HG02938 (cell line): ENCODE results near the gene ZBTB14.

Source experiments
- ATAC-seq: cut with Tn5 transposase; IDR thresholded peaks from one replicate; pipeline ENCODE4 v1.9.1; 2021; ENCODE audit warnings: mild to moderate bottlenecking, moderate library complexity; ENCODE audit not compliant: unreplicated experiment

The ZBTB14 gene

DNA sequence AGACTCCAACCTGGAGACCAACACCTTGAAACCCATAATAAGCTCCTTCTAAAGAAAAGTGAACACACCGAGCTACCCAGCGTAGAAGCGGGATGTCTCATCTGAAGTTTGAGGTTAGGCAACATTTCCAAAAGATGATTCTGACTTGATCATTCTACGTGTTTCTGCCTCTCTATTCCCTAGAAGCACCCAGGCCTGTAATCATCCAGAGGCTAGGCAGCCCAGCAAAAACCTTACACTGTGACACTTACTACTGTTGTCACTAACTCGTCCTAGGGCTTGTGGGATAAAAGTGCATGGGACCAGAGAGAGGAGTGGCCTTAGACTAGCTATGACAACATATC, 1.4 kb downstream of the ZBTB14 start:
- ATAC-seq = peak; percentile 1

DNA sequence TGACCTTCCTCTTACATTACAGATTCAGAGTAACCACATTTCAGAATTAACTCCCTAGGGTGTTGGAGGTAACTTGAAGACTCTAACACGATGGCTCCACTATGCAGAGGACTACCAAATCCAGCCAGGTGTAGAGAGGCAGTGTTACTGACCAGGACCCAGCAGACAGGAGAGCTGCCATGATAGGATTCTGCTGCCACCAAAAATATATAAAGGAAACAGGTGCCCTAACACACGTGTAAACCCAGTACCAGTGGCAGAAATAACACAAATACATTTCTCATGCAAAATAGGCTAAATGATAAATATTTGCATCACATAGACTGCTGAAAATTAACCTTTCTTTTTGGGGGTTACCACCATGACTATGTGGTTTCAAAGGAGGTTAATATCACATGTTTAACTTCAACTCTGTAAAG, 7.0 kb downstream of the ZBTB14 start:
- ATAC-seq = peak; percentile 66

DNA sequence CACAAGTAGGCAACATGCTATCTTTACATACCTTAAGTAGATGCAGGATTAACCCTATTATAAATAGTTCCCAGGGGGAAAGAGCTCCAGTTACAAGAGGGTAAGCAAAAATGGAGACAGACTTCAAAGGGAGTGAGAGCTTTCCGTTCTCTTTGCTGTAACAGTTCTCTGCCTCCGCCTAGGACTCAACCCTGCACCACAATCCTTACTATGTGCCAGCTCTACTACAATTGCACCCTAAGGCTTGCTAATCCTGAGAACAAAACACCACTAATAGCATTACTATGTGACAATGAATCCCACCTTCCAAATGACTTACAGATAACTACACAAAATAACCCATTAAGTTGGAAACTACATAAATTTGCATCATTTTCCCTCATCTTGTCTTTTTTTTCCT, 7.7 kb downstream of the ZBTB14 start:
- ATAC-seq = no peak

DNA sequence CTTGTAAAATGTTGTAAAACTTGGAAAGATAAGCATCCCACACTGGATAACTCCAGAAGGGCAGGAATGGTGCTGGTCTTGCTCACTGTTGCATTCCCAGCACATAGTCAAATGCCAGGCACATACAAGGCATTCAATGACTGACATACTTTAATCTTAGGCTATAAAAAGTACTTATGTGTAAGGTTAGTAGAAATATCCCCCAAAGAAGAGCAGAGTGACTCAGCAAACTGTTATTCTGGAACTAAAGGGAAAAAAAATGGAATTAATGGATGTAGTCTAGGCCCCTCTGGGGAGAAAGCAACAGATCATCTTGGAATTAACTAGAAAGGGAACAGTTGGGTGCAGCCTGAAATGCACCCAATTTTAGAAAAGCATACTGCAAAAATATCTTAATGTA, 9.0 kb downstream of the ZBTB14 start:
- no peak for ATAC-seq

DNA sequence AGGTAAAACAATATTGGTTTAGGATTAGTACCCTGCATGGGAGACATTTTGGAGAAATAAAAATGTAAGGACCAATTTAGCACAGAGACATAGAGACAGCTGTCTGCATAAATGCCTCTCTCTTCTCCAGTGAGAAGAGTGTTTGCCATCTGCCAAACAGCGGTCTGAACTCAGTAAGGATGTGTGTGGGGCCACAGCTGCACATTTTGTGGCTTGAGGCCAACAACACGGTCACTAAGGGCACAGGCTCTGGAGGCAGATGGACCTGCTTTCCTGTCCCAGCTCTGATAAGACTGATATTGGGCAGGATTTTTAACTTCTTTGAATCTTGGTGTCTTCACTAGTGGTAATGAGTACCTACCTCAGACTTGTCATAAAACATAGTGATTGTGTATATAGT, 10.2 kb downstream of the ZBTB14 start:
- ATAC-seq = no peak

DNA sequence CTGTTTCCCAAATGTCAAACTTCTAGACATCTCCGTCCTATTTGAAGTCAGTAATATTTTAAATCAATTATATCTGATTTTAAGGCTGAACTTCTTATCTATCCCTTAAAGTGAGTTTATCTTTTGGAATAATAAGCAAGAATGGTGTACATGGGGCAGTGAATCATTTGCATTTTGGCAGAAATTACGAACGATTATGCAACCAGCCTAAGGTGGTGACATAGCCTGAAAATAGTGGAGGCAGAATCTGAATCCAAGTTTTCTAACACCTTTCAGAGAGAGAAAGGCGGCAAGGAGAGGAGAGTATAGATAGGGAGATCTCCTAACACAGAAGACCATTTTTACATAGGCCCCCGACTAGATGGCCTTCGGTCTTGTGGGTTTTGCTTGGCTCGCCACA, 10.7 kb downstream of the ZBTB14 start:
- ATAC-seq = no peak

DNA sequence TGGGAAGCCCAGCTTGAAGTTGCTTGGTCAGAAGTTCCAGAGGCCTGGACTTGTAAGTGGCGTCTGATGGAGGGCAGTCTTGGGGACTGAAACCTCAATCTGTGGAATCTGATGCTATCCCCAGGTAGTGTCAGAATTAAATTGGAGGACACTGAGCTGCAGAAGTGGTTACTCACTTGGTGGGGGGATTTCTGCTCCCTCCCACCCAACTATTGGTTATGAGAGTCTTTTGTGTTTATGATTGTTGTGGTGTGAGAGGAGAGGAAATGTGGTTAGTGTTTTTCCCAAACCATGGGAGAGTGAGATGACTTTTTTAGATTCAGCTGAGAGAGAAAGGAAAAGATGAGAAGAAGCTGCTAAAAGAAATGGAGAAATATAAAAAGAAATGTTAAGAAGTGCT, 12.8 kb downstream of the ZBTB14 start:
- ATAC-seq = no peak

DNA sequence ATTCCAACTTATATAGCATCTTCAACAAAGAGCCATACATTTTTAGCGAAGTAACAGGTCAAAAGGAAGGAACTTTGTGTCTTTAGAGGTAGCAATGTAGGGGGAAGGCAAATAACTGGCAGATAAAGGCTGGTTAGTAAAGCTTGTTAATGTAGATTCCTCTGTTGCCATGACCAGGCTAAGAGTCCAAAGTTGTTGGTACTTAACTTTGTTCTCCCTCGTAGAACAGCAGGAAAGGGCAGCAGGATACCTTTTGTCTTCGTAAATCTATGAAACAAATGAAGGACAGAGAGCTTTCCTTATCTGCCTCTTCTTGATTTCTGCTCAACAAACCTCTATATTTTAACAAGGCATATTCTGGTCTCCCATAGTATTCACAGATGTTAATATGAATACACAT, 18.6 kb downstream of the ZBTB14 start:
- ATAC-seq = no peak

DNA sequence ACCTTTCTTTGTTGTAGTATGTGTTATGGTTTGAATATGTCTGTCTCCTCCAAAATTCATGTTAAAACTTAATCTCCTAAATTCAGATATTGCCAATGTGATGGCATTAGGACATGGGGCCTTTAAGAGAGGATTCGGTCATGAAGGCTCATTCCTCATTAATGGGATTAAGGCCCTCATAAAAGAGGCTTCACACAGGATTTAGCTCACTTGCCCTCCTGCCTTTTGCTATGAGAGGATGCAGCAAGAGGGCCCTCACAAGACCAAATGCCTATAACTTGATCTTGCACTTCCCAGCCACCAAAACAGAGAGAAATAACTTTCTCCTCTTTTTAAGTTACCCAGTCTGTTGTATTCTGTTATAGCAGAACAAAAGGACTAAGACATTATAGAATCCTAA, 19.7 kb downstream of the ZBTB14 start:
- no peak for ATAC-seq

DNA sequence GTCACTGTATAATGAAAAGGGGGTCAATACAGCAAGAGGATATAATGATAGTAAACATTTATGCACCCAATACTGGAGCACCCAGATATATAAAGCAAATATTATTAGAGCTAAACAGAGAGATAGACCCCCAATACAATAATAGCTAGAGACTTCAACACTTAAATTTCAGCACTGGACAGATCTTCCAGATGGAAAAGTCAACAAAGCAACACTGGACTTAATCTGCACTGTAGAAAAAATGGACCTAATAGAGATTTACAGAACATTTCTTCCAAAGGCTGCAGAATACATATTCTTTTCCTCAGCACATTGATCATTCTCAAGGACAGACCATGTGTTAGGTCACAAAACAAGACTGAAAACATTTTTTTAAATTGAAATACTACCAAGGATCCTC, 26.7 kb downstream of the ZBTB14 start:
- ATAC-seq = no peak

DNA sequence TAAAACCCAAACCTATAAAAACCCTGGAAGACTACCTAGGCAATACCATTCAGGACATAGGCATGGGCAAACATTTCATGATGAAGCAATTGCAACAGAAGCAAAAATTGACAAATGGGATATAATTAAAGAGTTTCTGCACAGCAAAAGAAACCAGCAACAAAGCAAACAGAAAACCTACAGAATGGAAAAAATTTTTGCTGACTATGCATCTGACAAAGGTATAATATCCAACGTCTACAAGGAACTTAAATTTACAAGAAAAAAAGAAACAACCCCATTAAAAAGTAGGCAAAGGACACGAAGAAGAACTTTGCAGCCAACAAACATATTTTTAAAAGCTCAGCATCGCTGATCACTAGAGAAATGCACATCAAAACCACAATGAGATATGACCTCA, 28.8 kb downstream of the ZBTB14 start:
- no peak for ATAC-seq

DNA sequence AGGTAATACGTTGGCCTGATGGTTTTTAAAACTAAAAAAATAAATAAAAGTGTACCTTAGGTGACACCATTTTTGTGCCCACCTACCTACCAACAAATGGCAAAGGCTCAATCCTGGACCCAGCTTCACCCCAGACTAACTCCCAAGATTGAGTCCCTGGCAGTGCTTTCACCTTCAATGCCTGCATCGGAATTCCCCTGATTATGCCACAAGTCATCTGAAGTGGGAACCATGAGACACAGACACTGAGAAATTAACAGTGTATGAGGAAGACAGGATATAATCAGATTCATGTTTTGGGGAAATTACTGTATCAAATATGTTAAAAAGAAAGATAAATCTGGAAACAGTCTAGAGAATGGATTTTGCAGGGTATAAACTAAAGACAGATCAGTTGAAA, 41.6 kb downstream of the ZBTB14 start:
- ATAC-seq = no peak

DNA sequence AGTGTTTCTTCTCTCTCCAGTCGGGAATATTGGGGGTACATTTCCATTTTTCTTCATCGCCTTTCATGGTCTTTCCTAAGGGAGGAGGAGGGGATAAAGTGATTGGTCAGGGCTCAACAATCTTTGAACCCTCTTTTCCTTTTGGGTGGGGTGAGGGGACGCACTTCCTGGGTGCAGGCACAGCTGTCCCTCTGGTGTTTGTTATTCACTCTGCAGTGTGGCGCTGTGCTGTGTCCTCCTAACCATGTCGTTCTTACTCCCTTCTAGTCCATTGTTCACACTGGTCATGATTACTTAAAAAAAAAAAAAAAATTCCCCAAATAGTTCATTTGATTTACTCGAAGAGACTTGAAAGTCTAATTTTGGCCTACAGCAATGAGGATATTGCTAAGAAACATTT, 44.4 kb downstream of the ZBTB14 start:
- no peak for ATAC-seq

DNA sequence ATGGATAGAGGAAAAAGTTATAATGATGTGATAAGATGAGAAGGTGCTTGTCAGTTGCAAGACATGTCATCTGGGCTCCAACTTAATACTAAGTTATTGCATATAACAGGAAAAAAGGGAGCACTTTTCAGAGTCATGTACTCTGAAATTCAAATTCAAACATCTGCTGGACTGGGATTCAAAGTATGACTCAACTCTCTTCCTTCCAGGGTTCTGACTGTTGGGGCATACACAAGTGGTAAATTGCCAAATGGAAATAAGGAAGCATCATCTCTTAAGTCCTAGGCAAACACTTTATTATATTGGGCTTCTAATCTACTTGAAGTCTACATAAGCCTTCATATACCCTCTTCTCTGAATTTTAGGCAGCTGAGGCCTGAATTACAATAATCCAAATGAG, 44.9 kb downstream of the ZBTB14 start:
- no peak for ATAC-seq

DNA sequence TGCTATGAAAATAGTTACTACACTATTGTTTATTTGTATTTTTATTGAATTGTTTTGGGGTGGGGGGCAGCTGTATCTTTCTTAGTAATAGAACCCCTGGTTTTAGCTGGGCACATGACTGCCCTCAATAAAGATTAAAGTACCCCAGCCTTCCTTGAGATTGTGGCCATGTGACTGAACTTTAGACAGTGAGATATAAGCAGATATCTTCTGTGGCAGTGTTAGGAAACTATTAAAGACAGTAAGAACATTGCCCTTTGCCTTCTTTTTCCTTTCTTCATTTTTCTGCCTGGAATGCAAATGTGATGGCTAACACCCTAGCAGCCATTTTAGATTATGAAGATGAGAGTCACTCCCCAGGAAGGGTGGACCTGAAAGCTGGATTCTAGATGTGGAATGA, 50.6 kb downstream of the ZBTB14 start:
- ATAC-seq = no peak

DNA sequence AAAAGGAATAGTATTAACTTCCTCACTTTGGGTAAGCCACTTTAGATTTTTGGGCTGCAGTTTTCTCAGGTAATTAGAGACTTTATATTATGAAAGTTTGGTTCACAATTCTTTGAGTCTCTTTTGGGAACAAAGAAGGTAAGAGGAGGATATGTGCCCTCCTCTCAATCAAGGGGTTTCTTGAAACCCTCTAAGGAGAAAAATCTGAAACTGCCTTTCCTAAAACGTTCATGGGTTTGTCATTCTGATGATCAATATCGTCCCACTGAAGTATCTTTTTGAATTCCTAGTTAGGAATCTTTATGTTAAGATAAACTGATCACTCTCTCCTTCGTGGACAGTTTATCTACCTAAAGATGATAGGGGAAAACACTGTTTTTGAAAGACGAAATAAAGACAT, 56.1 kb downstream of the ZBTB14 start:
- no peak for ATAC-seq
